Measurements from ENCODE around the gene KIAA0513. TPM values are rescaled to one million over a fixed set of nuclear protein-coding genes. Genes with fewer than 3 reads are reported as not detected.

The KIAA0513 gene
- total RNA-seq, 1 donor from 2014 or later, result 6.1 TPM

DNA sequence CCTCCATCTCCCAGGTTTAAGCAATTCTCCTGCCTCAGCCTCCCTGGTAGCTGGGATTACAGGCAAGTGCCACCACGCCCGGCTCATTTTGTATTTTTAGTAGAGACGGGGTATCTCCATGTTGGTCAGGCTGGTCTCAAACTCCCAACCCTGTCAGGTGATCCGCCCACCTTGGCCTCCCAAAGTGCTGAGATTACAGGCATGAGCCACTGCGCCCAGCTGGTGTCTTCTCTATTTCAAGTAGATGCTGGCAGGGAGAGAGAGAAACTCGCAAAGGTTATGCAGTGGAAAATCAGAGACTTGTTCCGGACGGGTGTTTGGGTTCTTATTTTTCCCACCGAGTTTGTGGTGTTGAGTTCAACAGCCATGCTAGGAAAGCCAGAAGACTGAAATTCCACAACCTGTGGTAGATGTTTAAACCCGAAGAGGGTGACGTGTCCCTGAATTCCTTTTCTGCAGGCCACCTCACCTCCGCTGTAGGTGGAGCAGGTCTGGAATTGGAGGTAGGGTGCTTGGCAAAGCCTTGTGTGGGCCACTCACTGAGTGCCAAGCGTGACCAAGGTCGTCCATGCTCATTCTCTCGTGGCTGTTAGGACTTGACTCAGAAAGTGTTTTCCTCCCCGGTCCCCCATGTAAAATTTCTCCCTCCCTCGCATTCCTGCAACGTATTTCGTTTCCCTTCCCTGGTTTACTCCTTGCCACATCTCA, 8.9 kb upstream of the KIAA0513 start:
- H4K20me1 ChIP-seq (ENCODE audit: low read depth), result no peaks in the 10 kb centered on the region
- H3F3A ChIP-seq (ENCODE audit: low read depth), result no peaks in the 10 kb centered on the region
- no peaks in the 10 kb centered on the region for H3K4me1 Mint-ChIP-seq
- H3K36me3 Mint-ChIP-seq, result no peaks in the 10 kb centered on the region
- H3K4me3 ChIP-seq, result no peak overlapping the region
- H3K27ac Mint-ChIP-seq, result no peak overlapping the region
- no peaks in the 10 kb centered on the region for H3K4me1 ChIP-seq
- no peak overlapping the region for H2AFZ ChIP-seq (replicated peaks)
- no peaks in the 10 kb centered on the region for H3K9me3 Mint-ChIP-seq
- peaks cover 4% of the 10 kb centered on the region for H3K27me3 Mint-ChIP-seq (ENCODE audit: insufficient read depth, low read depth)
- DNase-seq (ENCODE audit: low spot score), result no peak
- peaks cover 24% of the 10 kb centered on the region for H3K27me3 ChIP-seq
- no peaks in the 10 kb centered on the region for H3K9me3 ChIP-seq (ENCODE audit: low read depth)
- H3K36me3 ChIP-seq, result no peaks in the 10 kb centered on the region
- H3K27ac ChIP-seq, result no peak overlapping the region
- H3K4me2 ChIP-seq, result no peak overlapping the region
- H3K79me2 ChIP-seq (ENCODE audit: low read depth), result no peaks in the 10 kb centered on the region
- H3K4me3 Mint-ChIP-seq, result no peak overlapping the region
- H3K9ac ChIP-seq, result no peak overlapping the region
- TF ChIP-seq EZH2phosphoT487 (IDR thresholded peaks at IDR 0.05) (no peak), EZH2 (IDR thresholded peaks at IDR 0.05) (no peak)
- TF ChIP-seq, protein P1, sequence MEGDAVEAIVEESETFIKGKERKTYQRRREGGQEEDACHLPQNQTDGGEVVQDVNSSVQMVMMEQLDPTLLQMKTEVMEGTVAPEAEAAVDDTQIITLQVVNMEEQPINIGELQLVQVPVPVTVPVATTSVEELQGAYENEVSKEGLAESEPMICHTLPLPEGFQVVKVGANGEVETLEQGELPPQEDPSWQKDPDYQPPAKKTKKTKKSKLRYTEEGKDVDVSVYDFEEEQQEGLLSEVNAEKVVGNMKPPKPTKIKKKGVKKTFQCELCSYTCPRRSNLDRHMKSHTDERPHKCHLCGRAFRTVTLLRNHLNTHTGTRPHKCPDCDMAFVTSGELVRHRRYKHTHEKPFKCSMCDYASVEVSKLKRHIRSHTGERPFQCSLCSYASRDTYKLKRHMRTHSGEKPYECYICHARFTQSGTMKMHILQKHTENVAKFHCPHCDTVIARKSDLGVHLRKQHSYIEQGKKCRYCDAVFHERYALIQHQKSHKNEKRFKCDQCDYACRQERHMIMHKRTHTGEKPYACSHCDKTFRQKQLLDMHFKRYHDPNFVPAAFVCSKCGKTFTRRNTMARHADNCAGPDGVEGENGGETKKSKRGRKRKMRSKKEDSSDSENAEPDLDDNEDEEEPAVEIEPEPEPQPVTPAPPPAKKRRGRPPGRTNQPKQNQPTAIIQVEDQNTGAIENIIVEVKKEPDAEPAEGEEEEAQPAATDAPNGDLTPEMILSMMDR (IDR thresholded peaks at IDR 0.05), result no peak

- DNase-seq (ENCODE audit: low spot score), result no peak
- no peak overlapping the region for H2AFZ ChIP-seq (replicated peaks)
- Mint-ChIP-seq H3K27ac (no peak overlapping the region), H3K9me3 (no peaks in the 10 kb centered on the region), H3K27me3 (ENCODE audit: insufficient read depth, low read depth) (peaks cover 4% of the 10 kb centered on the region), H3K36me3 (no peaks in the 10 kb centered on the region), H3K4me3 (no peak overlapping the region), H3K4me1 (no peaks in the 10 kb centered on the region)
- H3F3A ChIP-seq (ENCODE audit: low read depth), result no peaks in the 10 kb centered on the region
- no peaks in the 10 kb centered on the region for H3K9me3 ChIP-seq (ENCODE audit: low read depth)
- H3K36me3 ChIP-seq, result no peaks in the 10 kb centered on the region
- no peaks in the 10 kb centered on the region for H3K79me2 ChIP-seq (ENCODE audit: low read depth)
- H3K27me3 ChIP-seq, result peaks cover 24% of the 10 kb centered on the region
- H3K4me1 ChIP-seq, result no peaks in the 10 kb centered on the region
- no peak overlapping the region for H3K27ac ChIP-seq
- H3K9ac ChIP-seq, result no peak overlapping the region
- no peak overlapping the region for H3K4me2 ChIP-seq
- H4K20me1 ChIP-seq (ENCODE audit: low read depth), result no peaks in the 10 kb centered on the region
- H3K4me3 ChIP-seq, result no peak overlapping the region
- TF ChIP-seq, protein P1 (IDR thresholded peaks at IDR 0.05), result no peak
- no peak for TF ChIP-seq EZH2phosphoT487 (IDR thresholded peaks at IDR 0.05)
- no peak for TF ChIP-seq EZH2 (IDR thresholded peaks at IDR 0.05)
Measured at GRCh38 chr16:85019659-85020245, 7.8 kb upstream of the KIAA0513 start.

DNA sequence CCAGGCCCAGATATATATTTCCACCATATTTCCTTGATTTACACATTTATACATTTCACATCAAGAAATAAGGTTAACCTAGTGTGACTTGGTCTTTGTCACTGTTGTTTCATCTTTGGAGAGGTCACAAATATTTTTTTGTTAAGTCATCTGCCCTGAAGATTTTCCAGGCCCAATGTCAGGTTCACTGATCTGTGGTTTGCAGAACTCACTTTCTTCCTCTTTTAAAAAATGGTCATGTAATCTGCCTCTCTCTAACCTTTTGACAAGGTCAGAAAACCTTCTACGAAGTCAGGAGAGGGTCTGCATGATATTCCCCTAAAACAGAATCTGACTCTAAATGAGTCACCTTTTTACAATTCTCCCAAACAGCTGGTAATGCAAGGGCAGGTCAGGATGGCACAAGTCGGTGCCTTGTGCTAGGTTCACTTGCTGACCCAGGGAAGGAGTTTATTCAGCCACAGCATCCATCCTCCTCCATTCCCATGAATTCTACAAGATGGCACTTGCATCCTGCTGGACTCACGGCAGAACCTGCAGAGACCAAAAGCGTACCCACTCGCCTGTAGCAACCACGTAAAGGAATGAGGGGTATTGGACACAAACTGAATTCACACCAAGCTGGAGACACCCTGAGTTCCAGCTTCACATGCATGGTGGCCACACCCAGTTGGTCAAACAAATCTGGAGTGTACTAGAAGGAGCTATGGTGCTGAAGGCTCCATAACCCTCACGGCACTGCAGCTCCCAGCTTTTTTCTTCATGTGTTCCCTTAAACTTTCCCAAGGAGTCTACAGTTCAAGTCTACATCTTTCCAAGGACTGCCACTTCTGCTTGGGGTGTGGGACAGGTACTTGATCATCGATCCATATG, 1.6 kb upstream of the KIAA0513 start:
- TF ChIP-seq EZH2phosphoT487 (IDR thresholded peaks at IDR 0.05), result no peak
- no peak for TF ChIP-seq EZH2 (IDR thresholded peaks at IDR 0.05)
- TF ChIP-seq, protein P1 (IDR thresholded peaks at IDR 0.05), result no peak
- Histone ChIP-seq H3K36me3 (no peaks in the 10 kb centered on the region), H3K4me3 (no peak overlapping the region), H3F3A (ENCODE audit: low read depth) (no peaks in the 10 kb centered on the region), H3K9me3 (ENCODE audit: low read depth) (no peaks in the 10 kb centered on the region), H3K4me2 (no peak overlapping the region), H4K20me1 (ENCODE audit: low read depth) (no peaks in the 10 kb centered on the region), H3K79me2 (ENCODE audit: low read depth) (no peaks in the 10 kb centered on the region), H2AFZ (replicated peaks) (no peak overlapping the region), H3K27ac (no peak overlapping the region), H3K9ac (no peak overlapping the region), H3K4me1 (peaks cover 6% of the 10 kb centered on the region), H3K27me3 (peaks cover 30% of the 10 kb centered on the region)
- peak overlapping the region; percentile 94 for H3K4me3 Mint-ChIP-seq
- H3K36me3 Mint-ChIP-seq, result no peaks in the 10 kb centered on the region
- H3K27me3 Mint-ChIP-seq (ENCODE audit: insufficient read depth, low read depth), result no peaks in the 10 kb centered on the region
- H3K4me1 Mint-ChIP-seq, result peaks cover 29% of the 10 kb centered on the region
- H3K27ac Mint-ChIP-seq, result no peak overlapping the region
- H3K9me3 Mint-ChIP-seq, result no peaks in the 10 kb centered on the region
- DNase-seq (ENCODE audit: low spot score), result no peak

Measured in neural progenitor cell (in vitro differentiated cells).